Activated CD4-positive, alpha-beta T cell treated with anti-CD3 and anti-CD28 coated beads, Interleukin-2, amount 50 U/mL, for 24 hours (primary cell): ENCODE measurements around the gene ARVCF.

Experiments used
- DNase-seq, 2 donors: peaks; one replicate each; pipeline ENCODE4 v3.0.0-alpha.2; 2020; ENCODE audit warnings: low read depth in 1 of 2, low spot score in 1 of 2

The ARVCF gene

GRCh38 chr22:20000246-20001081 lies 16.2 kb downstream of the ARVCF start:
- no peak for DNase-seq

- DNase-seq: no peak
Observed at GRCh38 chr22:19998991-19999820, 17.4 kb downstream of the ARVCF start.

GRCh38 chr22:19998232-19998951 lies 18.2 kb downstream of the ARVCF start:
- DNase-seq: no peak

- DNase-seq: no peak
Observed at GRCh38 chr22:19997561-19998231, 18.9 kb downstream of the ARVCF start.

GRCh38 chr22:19996694-19997384 lies 19.8 kb downstream of the ARVCF start:
- no peak for DNase-seq

- no peak for DNase-seq
Observed at GRCh38 chr22:19995611-19996339, 20.8 kb downstream of the ARVCF start.

GRCh38 chr22:19994851-19995610 lies 21.6 kb downstream of the ARVCF start:
- DNase-seq: no peak

- no peak for DNase-seq
Observed at GRCh38 chr22:19993926-19994325, 22.7 kb downstream of the ARVCF start.

- no peak for DNase-seq
Observed at GRCh38 chr22:19992921-19993355, 23.7 kb downstream of the ARVCF start.

- DNase-seq: no peak
Observed at GRCh38 chr22:19992481-19992911, 24.1 kb downstream of the ARVCF start.

GRCh38 chr22:19991645-19992451 lies 24.8 kb downstream of the ARVCF start:
- DNase-seq: no peak

GRCh38 chr22:19991395-19991644 lies 25.3 kb downstream of the ARVCF start:
- no peak for DNase-seq

GRCh38 chr22:19990609-19991394 lies 25.8 kb downstream of the ARVCF start:
- no peak for DNase-seq

GRCh38 chr22:19990188-19990587 lies 26.4 kb downstream of the ARVCF start:
- no peak for DNase-seq

GRCh38 chr22:19989725-19990067 lies 26.9 kb downstream of the ARVCF start:
- no peak for DNase-seq

- no peak for DNase-seq
Observed at GRCh38 chr22:19988965-19989724, 27.5 kb downstream of the ARVCF start.

- no peak for DNase-seq
Observed at GRCh38 chr22:19988331-19988808, 28.3 kb downstream of the ARVCF start.
